B cell (primary cell): ENCODE measurements around the gene ROR2.

Experiments used
- EZH2 ChIP-seq: IDR thresholded peaks from 2 replicates; pipeline ENCODE4 v1.6.1; 2012; ENCODE audit warnings: borderline replicate concordance, low read depth, mild to moderate bottlenecking, moderate library complexity, low read length; ENCODE audit not compliant: insufficient read depth, poor library complexity, severe bottlenecking
- TF ChIP-seq, protein P1 (sequence below): fragments of 200-600 bp; IDR thresholded peaks from one replicate; pipeline ENCODE4 v1.8.0; 2022; ENCODE audit warnings: antibody characterized with exemption, mild to moderate bottlenecking

DNA sequence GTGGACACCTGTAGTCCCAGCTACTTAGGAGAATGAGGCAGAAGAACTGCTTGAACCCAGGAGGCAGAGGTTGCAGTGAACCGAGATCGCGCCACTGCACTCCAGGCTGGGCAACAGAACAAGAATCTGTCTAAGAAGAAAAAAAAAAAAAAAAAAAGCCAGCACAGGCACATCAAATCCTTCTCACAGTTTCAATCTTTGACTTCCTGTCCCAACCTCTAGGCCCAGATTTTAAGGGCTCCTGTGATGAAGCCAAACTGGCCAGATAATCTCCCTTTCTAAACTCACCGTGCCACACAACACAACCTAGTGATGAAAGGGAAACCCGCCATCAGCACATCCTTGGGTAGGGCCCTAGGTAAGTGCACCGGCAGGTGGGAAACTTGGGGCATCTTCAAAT lies 58.1 kb downstream of the ROR2 start:
- TF ChIP-seq, protein P1, sequence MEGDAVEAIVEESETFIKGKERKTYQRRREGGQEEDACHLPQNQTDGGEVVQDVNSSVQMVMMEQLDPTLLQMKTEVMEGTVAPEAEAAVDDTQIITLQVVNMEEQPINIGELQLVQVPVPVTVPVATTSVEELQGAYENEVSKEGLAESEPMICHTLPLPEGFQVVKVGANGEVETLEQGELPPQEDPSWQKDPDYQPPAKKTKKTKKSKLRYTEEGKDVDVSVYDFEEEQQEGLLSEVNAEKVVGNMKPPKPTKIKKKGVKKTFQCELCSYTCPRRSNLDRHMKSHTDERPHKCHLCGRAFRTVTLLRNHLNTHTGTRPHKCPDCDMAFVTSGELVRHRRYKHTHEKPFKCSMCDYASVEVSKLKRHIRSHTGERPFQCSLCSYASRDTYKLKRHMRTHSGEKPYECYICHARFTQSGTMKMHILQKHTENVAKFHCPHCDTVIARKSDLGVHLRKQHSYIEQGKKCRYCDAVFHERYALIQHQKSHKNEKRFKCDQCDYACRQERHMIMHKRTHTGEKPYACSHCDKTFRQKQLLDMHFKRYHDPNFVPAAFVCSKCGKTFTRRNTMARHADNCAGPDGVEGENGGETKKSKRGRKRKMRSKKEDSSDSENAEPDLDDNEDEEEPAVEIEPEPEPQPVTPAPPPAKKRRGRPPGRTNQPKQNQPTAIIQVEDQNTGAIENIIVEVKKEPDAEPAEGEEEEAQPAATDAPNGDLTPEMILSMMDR: no peak
- TF ChIP-seq EZH2: no peak
